Measurements from ENCODE around the gene VPS4B.
A peak's percentile ranks its signal among the peaks of the same experiment; 100 is the strongest.
"Not testable (repeated sequence)": the region's sequence is repeated elsewhere in the genome, so short reads cannot be mapped to it uniquely, and the experiment has no call there.

Gene VPS4B

GRCh38 chr18:63368611-63369010 is 53.7 kb downstream of the VPS4B start:
- DNase-seq (ENCODE audit: extremely low read depth, insufficient read length), result no peak
- TF ChIP-seq, protein P1, sequence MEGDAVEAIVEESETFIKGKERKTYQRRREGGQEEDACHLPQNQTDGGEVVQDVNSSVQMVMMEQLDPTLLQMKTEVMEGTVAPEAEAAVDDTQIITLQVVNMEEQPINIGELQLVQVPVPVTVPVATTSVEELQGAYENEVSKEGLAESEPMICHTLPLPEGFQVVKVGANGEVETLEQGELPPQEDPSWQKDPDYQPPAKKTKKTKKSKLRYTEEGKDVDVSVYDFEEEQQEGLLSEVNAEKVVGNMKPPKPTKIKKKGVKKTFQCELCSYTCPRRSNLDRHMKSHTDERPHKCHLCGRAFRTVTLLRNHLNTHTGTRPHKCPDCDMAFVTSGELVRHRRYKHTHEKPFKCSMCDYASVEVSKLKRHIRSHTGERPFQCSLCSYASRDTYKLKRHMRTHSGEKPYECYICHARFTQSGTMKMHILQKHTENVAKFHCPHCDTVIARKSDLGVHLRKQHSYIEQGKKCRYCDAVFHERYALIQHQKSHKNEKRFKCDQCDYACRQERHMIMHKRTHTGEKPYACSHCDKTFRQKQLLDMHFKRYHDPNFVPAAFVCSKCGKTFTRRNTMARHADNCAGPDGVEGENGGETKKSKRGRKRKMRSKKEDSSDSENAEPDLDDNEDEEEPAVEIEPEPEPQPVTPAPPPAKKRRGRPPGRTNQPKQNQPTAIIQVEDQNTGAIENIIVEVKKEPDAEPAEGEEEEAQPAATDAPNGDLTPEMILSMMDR (IDR thresholded peaks at IDR 0.05; ENCODE audit: insufficient read depth, low read length, poor library complexity, severe bottlenecking), result no peak
- Histone ChIP-seq H3K4me3 (replicated peaks; ENCODE audit: low read depth, low read length) (no peak overlapping the region), H3K27me3 (replicated peaks; ENCODE audit: control insufficient read depth, insufficient read depth, low read length) (no peaks in the 10 kb centered on the region), H3K36me3 (ENCODE audit: control insufficient read depth, insufficient read depth, low read length) (no peaks in the 10 kb centered on the region)

- no peaks in the 10 kb centered on the region for H3K27me3 ChIP-seq (replicated peaks; ENCODE audit: control insufficient read depth, insufficient read depth, low read length)
- no peaks in the 10 kb centered on the region for H3K36me3 ChIP-seq (ENCODE audit: control insufficient read depth, insufficient read depth, low read length)
- peak; percentile 90 for DNase-seq (ENCODE audit: extremely low read depth, insufficient read length)
- peak within 1 kb of the TSS; percentile 74 for H3K4me3 ChIP-seq (replicated peaks; ENCODE audit: low read depth, low read length)
- TF ChIP-seq, protein P1 (IDR thresholded peaks at IDR 0.05; ENCODE audit: insufficient read depth, low read length, poor library complexity, severe bottlenecking), result no peak
Measured at GRCh38 chr18:63367053-63367953, 55.0 kb downstream of the VPS4B start, which contains the start of gene KDSR. KDSR (minus strand) TSS chr18:63367206; CDS start chr18:63367118, 88 bp downstream.

GRCh38 chr18:63366213-63367052 is 55.8 kb downstream of the VPS4B start:
- peak; percentile 50 for DNase-seq (ENCODE audit: extremely low read depth, insufficient read length)
- Histone ChIP-seq H3K36me3 (ENCODE audit: control insufficient read depth, insufficient read depth, low read length) (no peaks in the 10 kb centered on the region; the same call in 1 of the 2 replicates), H3K4me3 (replicated peaks; ENCODE audit: low read depth, low read length) (peak overlapping the region; percentile 74), H3K27me3 (replicated peaks; ENCODE audit: control insufficient read depth, insufficient read depth, low read length) (no peaks in the 10 kb centered on the region)
- TF ChIP-seq, protein P1 (IDR thresholded peaks at IDR 0.05; ENCODE audit: insufficient read depth, low read length, poor library complexity, severe bottlenecking), result no peak

DNA sequence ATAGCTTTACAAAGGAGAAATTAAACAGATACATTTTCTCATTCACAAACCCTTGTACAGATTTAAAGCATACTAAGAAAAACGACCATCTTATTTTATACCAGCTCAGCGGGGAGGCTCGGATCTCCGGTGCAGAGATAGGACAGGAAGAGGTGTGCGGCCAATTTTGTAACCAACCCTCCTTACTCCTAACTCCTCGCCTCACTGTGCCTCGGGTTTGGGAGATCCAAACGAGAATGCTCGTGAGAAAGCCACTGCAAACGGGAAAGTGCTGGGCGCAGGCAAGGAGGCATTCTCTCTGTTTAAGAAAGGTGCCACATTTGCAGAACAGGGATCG is 56.4 kb downstream of the VPS4B start:
- H3K36me3 ChIP-seq (ENCODE audit: control insufficient read depth, insufficient read depth, low read length), result no peaks in the 10 kb centered on the region; the same call in 1 of the 2 replicates
- no peaks in the 10 kb centered on the region for H3K27me3 ChIP-seq (replicated peaks; ENCODE audit: control insufficient read depth, insufficient read depth, low read length)
- no peak for DNase-seq (ENCODE audit: extremely low read depth, insufficient read length)
- peak overlapping the region; percentile 74 for H3K4me3 ChIP-seq (replicated peaks; ENCODE audit: low read depth, low read length)
- TF ChIP-seq, protein P1 (IDR thresholded peaks at IDR 0.05; ENCODE audit: insufficient read depth, low read length, poor library complexity, severe bottlenecking), result no peak

DNA sequence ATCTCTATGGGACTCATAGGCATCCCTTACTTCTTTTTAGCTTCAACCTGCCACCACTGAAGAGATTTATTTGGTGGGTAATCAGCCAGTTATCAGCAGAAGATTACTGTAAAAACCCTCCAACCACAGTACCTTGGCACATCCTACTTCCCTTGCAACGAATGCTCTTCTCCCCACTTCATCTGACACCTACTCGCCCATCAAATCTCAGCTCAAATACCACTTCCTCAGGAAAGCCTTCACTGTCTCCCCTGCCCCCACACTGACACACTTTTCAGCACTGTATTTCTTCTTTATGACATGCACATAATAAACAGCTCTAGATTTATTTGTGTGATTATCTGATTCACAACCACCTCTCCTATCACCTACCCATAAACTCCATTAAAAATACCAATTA is 58.3 kb downstream of the VPS4B start:
- TF ChIP-seq, protein P1 (IDR thresholded peaks at IDR 0.05; ENCODE audit: insufficient read depth, low read length, poor library complexity, severe bottlenecking), result no peak
- no peak for DNase-seq (ENCODE audit: extremely low read depth, insufficient read length)
- no peak overlapping the region for H3K4me3 ChIP-seq (replicated peaks; ENCODE audit: low read depth, low read length)
- no peaks in the 10 kb centered on the region for H3K27me3 ChIP-seq (replicated peaks; ENCODE audit: control insufficient read depth, insufficient read depth, low read length)
- H3K36me3 ChIP-seq (ENCODE audit: control insufficient read depth, insufficient read depth, low read length), result no peaks in the 10 kb centered on the region; the same call in 1 of the 2 replicates

DNA sequence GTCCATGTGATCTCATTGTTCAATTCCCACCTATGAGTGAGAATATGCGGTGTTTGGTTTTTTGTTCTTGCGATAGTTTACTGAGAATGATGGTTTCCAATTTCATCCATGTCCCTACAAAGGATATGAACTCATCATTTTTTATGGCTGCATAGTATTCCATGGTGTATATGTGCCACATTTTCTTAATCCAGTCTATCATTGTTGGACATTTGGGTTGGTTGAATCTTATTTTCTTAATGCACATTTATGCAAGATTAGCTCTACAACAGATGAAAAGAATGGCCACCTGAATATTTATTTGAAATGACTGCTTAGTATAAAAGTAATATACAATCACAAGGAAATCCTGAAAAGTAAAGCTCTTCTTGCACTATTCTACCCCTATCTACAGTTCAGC is 58.9 kb downstream of the VPS4B start:
- not testable (repeated sequence) for H3K36me3 ChIP-seq (ENCODE audit: control insufficient read depth, insufficient read depth, low read length); DNase-seq (ENCODE audit: extremely low read depth, insufficient read length); H3K27me3 ChIP-seq (replicated peaks; ENCODE audit: control insufficient read depth, insufficient read depth, low read length); H3K4me3 ChIP-seq (replicated peaks; ENCODE audit: low read depth, low read length)
